Right lobe of liver (tissue), 4 donors: ENCODE data around the gene MAEA.

Experiments
- CTCF ChIP-seq, 4 donors: fragments of 200-600 bp in 3 of 4; fragments of 450-650 bp in 1 of 4; IDR thresholded peaks; one replicate each; pipeline versions ENCODE4 v1.5.1 to v1.8.0; 2016 to 2022; ENCODE audit warnings: antibody characterized with exemption in 4 of 4, mild to moderate bottlenecking in 2 of 4
- POLR2A ChIP-seq: fragments of 450-650 bp; IDR thresholded peaks from one replicate; pipeline ENCODE4 v1.6.1; 2017; ENCODE audit warnings: antibody characterized with exemption, mild to moderate bottlenecking
- donor health status: DM: no; HTN: no; CAD: no.
- donor health status: DM: no; HTN: no; CAD: no.
- donor health status: DM: no; HTN: yes; CAD: no.

GRCh38 chr4:1261107-1261928 lies 28.4 kb upstream of the MAEA start:
- TF ChIP-seq CTCF (IDR thresholded peaks at IDR 0.05) (no peak), POLR2A (no peak)
